Stimulated activated CD8-positive, alpha-beta memory T cell treated with anti-CD3 and anti-CD28 coated beads, Interleukin-15, amount 100 ng/mL, for 4 hours (primary cell): ENCODE data around the gene KLK14.

Source experiments
- DNase-seq, 2 donors: peaks; one replicate each; pipeline ENCODE4 v3.0.0-alpha.2; 2020; ENCODE audit warnings: low read depth in 2 of 2

Gene KLK14, protein sequence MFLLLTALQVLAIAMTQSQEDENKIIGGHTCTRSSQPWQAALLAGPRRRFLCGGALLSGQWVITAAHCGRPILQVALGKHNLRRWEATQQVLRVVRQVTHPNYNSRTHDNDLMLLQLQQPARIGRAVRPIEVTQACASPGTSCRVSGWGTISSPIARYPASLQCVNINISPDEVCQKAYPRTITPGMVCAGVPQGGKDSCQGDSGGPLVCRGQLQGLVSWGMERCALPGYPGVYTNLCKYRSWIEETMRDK

DNA sequence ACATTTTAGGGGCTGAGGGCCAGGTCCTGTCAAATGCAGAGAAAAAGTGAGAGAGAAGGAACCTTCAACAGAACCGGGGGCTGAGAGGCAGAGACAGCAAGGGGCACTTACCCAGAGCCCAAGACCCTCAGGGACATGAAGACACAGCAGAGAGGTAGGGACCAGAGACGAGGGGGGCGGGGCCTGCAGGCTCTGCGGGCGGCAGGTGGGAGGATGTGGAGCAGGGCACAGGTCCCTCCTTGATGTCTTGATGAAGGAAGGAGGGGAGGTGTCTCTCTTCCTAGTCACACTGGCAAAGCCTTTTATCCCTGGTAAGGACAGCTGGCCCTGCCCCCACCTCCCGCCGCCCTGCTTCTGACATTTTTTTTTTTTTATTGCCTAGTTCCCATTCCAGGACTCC is at the start of gene KLK14:
Gene KLK14, minus strand, starts transcription at position 277 of the 400 bp plus-strand sequence. Its CDS starts 273 bp downstream, at position 4.
- DNase-seq: no peak

DNA sequence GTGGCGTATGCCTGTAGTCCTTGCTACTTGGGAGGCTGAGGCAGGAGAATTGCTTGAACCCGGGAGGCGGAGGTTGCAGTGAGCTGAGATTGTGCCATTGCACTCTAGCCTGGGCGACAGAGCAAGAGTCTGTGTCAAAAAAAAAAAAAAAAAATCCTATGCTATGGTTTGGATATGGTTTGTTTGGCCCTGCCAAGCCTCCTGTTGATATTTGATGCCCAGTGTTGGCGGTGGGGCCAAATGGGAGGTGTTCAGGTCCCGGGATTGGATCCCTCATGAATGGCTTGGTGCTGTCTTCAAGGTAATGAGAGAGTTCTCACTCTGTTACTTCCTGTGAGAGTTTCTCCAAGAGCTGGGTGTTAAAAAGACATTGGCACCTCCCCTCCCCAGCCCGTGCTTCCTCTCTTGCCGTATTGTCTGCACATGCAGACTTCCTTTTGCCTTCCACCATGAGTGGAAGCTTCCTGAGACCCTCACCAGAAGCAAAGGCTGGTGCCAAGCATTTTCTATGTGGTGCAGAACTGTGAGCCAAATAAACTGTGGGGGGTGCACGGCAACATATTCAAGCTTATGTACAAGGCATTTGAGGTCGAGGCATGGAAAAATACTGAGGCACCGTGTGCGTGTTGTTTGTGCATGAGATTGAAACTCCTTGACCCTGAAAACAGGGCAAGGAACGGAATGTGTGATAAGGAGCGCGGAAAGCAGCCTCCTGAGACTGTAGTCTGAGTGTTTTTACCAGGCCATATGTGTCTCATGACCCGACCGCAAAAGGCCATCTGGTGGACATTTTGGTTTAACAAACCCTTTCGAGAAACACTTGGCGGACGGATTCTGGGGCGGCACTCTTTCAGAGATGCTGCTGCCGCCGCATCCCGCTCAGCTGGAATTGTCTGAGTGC is 49.3 kb upstream of the KLK14 start:
- no peak for DNase-seq

DNA sequence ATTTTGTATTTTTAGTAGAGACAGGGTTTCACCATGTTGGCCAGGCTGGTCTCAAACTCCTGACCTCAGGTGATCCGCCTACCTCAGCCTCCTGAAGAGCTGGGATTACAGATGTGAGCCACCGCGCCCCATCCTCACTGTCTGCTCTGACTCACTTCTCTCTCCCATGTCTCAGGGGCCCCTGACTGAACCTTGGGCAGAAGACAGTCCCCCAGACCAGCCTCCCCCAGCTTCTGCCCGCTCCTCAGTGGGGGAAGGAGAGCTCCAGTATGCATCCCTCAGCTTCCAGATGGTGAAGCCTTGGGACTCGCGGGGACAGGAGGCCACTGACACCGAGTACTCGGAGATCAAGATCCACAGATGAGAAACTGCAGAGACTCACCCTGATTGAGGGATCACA is 47.0 kb upstream of the KLK14 start:
- DNase-seq: no peak

DNA sequence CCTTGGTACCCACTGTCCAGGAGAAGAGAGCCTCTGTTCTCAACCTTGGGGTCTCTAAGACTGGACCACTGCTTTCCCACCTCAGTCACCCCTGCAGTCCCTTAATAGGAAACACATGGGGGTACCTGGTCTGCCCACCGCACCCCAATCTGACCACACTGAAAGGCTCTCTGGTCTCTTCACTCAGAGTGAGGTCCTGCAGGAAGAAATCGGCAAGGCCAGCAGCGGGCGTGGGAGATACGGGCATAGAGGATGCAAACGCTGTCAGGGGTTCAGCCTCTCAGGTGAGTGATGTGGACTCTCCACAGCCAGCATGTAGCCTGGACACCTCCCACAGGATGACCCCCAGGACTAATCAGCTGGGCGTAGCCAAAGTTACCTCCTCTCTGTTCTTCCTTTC is 45.5 kb upstream of the KLK14 start:
- DNase-seq: no peak

DNA sequence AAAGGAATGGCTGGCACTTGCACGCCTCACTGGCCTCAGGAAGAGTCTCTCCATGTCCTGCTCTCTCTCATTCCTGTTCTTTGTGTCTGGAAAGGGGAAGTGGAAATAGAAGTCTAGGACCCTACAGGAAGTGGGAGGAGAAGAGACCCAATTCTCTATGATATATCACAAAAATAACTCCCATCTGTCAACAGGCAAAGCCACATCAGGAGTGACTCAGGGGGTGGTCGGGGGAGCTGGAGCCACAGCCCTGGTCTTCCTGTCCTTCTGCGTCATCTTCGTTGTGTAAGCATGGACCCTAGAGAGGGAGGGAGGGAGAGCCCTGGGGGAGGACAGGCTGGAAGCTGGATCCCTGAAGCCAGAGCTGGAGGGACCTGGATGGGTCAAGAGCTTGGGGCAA is 45.1 kb upstream of the KLK14 start:
- DNase-seq: no peak

DNA sequence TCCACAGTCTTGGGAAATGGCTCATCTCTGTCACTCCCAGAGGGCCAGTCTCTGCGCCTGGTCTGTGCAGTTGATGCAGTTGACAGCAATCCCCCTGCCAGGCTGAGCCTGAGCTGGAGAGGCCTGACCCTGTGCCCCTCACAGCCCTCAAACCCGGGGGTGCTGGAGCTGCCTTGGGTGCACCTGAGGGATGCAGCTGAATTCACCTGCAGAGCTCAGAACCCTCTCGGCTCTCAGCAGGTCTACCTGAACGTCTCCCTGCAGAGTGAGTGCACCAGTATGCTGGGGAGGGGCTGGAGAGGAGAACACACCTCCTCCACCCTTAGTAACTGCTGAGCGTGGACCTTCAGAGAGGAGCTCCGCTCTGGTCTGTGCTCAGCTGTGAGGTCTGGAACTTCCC is 44.3 kb upstream of the KLK14 start:
- DNase-seq: no peak

DNA sequence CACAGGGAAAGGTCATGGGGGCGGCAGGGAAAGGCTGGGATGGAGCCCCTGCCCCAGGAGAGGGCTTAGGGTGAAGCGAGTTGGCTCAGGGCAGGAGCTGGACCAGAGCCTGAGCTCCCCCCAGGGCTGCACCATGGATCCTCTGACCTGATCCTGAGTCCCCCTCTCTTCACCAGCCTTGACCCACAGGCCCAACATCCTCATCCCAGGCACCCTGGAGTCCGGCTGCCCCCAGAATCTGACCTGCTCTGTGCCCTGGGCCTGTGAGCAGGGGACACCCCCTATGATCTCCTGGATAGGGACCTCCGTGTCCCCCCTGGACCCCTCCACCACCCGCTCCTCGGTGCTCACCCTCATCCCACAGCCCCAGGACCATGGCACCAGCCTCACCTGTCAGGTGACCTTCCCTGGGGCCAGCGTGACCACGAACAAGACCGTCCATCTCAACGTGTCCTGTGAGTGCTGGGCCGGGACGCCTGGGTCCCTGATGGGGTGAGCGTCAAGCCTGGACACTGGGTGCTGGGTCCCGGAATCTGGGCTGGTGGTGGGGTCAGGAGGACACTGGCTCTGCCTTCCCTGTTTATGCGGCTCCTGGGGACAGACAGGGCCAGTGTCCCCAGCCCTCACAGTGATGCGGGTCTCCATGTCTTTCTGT is 42.9 kb upstream of the KLK14 start:
- DNase-seq: no peak

DNA sequence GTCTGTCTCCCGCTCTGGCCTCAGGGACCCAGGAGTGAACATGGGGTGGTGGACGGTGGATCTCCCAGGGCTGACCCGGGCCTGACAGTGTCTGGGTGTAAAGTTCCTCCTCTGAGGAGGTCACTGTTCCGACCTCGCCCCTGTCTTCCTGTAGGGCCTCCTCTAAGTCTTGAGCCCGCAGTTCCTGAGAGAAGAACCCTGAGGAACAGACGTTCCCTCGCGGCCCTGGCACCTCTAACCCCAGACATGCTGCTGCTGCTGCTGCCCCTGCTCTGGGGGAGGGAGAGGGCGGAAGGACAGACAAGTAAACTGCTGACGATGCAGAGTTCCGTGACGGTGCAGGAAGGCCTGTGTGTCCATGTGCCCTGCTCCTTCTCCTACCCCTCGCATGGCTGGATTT is 42.0 kb upstream of the KLK14 start, which contains the start of gene SIGLEC9:
Gene SIGLEC9, plus strand, starts transcription at position 178 of the 400 bp plus-strand sequence. Its CDS starts 69 bp downstream, at position 247.
- no peak for DNase-seq

DNA sequence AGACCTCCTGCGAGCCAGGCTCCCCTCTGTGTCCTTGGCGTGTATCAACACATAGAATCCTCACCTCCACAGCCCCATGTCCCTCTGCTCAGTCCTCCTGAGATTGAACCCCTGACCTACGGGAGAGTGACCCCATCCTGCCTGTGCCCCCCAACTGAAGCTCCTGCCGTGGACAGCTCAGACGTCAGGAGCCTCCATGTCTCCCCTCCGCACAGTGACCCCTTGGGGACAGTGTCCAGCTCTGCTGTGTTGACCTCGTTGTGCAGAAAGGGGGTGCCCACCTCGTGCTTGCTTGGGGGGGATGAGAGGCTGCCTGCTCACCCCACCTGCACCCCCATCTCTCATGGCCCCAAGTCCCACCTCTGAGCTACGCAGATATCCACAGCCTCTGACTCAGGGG is 41.5 kb upstream of the KLK14 start:
- no peak for DNase-seq

DNA sequence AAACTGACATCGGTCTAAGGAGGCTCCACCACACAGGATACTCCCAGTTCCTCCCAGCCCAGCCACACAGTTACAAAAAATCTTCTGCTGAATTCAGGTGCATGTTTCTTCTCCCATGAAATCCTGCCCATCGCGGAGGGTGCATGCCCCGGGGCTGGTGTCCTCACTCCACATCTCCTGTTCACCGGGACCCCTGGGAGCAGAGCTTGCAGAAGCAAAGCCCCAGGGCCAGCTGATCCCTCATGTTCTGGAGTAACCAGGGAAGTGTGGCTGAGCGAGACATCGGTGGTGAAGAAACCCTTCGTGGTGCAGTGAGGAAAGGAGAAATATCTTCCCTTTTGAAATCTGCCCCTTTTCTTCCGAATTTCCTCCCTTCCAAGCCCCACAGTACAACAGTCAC is 41.1 kb upstream of the KLK14 start:
- DNase-seq: no peak

DNA sequence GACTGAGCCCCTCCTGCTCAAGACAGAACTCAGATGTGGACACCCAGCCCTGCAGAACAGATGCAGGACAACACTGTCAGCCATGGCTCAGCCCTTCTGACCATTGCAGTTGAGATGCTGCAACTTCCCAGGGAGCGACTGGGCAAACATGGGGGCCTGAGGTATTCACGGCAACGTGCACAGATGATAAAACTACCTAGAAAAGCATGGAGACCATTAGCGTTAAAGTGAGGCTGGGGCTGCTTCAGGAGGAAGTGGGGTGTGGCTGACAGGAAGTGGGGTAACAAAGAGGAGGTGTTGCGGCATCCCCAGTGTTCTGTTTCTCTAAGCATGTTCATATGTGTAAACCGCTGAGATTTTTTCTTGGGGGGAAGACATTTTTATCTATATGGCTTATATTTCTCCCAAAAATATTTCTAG is 40.7 kb upstream of the KLK14 start:
- DNase-seq: no peak

DNA sequence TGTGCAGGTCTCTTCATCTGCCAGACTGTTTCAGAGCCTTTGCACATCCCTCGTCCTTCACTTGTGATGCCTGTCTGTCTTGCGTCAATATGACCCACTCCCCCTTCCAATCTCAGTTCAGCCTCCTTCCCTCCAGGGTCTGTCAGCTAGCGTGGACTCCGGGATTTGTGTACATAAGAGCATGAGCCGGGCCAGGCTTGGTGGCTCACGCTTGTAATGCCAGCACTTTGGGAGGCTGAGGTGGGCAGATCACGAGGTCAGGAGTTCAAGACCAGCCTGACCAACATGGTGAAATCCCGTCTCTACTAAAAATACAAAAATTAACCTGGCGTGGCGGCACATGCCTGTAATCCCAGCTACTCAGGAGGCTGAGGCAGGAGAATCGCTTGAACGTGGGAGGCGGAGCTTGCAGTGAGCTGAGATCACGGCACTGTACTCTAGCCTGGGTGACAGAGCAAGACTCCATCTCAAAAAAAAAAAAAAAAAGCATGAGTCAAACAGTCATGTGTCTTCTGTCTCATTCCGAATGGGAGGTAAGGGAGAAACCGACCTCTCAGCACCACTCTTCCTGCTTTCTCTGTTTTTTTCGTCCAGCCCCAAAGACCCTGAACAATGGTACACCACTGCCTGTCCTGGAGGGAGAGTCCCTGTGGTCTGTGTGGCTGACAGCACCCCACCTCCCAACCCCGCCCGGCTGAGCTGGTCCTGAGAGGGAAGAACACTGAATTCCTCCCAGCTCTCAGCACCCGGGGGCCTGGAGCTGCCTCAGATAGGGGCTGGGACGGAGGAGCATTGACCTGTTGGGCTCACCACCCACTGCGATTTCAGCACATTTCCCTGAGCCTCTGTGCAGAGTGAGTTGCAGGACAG is 39.7 kb upstream of the KLK14 start:
- DNase-seq: no peak

DNA sequence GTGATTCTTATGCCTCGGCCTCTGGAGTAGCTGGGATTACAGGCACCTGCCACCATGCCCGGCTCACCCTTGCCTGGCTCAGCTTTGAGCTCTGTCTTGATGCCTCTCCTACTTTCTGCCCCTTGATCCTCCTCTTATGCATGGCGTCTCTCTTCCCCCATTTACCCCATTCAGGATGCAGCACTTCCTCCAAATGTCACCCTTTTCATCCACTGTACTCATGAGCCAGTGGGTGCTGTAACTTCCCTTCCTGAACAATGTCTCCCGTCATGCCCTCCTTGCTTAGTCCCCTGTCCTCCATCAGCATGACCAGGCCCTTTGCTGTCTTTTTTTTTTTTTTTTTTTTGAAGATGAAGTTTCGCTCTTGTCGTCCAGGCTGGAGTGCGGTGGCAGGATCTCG is 38.6 kb upstream of the KLK14 start:
- DNase-seq: no peak

DNA sequence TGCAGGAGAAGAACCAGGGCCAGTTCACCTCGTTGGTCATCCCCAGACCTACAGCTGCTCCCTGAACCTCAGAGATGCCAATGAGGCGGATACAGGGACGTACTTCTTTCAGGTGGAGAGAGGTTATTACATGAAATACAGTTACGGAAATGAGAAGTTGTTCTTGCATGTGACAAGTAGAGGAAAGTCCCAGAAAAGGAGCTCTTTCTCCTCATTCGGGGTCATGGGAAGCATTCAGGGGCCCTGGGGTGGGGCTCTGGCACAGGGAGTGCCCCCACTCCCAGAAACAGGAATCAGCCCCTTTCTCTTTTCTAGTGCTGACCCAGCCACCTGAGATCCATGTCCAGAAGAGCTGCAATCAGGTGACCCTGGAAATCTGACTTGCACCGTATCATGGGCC is 37.5 kb upstream of the KLK14 start:
- no peak for DNase-seq

DNA sequence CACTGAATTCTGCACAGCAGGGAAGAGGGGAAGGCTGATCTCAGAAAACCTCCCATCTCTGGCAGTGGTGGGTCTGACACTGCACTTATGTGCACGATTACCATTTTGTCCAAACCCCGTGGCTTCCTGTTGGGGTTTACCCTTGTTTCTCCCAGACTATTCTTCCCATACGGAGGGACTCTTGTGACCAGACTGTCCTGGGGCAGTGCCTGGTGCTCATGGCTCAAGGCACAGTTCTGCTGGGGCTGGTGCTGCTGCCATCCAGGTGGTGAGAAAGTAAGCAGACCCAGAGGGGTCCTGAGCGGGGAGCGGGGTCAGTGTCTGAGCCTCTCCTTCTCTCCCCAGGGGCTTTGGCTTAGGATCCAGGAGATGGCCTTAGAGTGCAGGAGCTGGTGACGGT is 36.9 kb upstream of the KLK14 start:
- DNase-seq: no peak

DNA sequence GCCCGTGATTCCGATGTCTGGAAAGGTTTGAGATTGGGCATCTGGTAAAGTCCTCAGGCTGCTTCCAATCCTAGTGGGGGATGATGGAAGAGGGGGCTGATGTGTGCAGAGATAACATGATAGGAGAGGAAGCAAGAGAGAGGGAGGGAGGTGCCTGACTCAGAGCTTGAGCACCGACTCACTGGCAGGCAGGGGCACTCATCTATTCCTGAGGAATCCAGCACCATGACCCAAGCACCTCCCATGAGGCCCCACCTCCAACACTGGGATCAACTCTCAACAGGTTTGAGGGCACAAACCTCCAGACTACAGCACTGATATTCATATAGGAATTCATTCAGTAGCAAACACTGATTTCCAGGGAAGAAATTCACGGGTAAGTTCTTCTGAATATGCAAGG is 36.4 kb upstream of the KLK14 start:
- DNase-seq: no peak

DNA sequence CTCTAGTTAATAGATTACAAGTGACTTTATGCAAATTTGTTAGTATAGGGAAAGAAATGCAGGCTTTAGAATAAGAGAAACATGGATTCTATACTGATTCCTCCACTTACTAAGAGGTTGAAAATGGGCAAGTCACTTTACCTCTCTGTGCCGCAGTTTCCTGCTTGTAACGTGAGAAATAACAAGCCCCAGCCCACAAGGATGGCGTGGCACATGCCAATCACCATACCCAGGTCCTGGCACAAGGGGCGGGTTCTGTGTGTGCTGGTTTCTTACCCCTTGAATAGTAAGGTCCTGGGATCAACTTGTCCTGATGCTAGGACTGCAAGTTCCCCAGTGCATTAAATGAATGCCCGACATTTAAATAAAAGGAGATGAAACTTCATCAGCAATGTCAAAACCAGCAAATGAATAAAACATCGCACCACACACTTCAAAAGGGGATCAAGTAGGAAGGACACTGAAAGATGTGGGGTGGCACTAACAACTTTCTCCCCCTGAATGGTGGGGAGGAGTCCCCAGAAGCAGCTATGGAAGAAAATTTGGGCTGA is 34.1 kb upstream of the KLK14 start:
- no peak for DNase-seq

DNA sequence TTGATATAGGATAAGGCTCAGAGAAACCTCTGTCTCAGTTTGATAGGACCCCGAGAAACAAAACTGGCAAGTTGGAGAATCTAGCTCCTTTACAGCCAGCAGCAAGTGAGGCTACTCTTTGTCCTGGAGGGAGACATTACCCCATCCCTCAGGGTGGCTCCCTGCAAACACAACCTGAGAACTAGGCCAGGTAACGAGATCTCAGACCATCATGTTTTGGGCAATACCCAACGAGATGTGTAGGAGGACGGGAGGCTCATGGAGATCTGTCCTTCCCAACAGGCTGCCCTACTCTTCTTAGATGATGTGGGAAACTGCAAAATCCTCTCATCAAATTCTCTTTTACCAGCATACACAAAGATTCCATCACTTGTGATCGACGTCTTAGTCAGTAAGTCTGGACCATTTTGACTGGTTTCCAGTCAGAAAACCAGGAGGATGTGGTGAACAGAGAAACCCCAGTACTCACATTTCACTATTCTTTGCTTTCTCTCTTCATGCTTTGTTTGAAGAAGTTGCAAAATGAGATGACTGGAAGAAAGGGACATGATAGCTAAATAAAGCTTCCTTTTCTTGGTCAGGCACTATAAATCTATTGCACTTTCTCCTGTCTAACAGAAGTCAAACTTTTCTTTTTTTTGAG is 31.5 kb upstream of the KLK14 start:
- DNase-seq: no peak

DNA sequence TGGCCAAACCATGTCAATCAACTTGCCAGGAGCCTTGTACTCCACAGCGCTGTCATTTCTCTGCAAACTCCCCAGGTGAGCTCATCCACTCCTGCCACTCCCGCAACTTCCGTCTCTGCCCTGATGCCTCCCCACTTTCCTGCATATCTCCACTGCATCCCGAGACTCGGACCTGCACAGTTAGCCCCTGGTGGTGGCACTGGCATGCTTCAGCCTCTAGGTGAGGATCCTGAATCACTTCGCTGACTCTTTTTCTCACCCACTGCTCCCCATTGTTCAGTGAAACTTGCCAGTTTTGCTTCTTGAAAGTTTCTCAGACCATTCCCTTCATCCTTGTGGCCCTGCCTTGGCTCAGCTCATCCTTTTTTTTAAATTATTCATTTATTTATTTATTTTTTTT is 28.9 kb upstream of the KLK14 start:
- no peak for DNase-seq

DNA sequence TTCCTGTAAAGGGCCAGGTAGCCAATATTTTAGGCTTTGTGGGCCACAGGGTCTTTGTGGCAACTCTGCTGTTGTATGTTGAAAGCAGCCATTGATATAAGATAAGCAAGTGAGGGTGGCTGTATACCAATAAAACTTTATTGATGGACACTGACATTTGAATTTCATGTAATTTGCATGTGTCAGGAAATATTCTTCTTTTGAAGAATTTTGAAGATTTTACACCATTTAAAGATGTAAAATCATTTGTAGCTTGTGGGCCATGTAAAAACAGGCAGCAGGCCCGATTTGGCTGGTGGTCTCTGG is 27.9 kb upstream of the KLK14 start:
- no peak for DNase-seq

DNA sequence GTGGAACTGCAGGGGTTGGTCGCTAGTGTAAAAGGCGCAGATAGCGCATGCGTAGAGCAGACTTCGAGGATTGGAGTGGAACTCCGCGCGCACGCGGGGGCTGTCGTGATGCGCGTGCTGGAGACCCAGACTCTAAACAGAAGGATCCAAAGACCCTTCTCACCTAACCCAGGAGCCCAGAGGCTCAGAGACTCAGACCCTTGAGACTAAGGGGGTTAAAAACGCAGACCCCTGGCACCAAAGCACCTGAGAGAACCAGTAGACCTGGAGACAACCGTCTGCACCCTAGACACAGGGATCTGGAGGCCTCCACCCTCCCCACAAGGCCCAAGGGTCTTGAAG is 26.1 kb upstream of the KLK14 start:
- DNase-seq: no peak
